Fibroblast of lung (primary cell): Measurements from ENCODE around the gene MTIF3. TPM values are rescaled to one million over a fixed set of nuclear protein-coding genes. Genes with fewer than 3 reads are reported as not detected.

Experiments
- DNase-seq, 2 donors: peaks; one replicate each; pipeline versions ENCODE4 v3.0.0 to v3.0.0-alpha.2; 2010; ENCODE audit warnings: low read depth in 2 of 2
- H2AFZ ChIP-seq: 2 replicates; pipeline ENCODE4 v1.5.1; 2012; ENCODE audit warnings: low read length, control low read depth, inconsistent platforms
- H3K27ac ChIP-seq: 2 replicates; pipeline ENCODE4 v1.5.1; 2011; ENCODE audit warnings: low read length, control low read depth; ENCODE audit not compliant: insufficient read depth
- H3K27me3 ChIP-seq: 2 replicates; pipeline ENCODE4 v1.5.1; 2011; ENCODE audit warnings: mild to moderate bottlenecking, low read length; ENCODE audit not compliant: control insufficient read depth, insufficient read depth
- H3K36me3 ChIP-seq: 2 replicates; pipeline ENCODE4 v1.5.1; 2011; ENCODE audit warnings: low read length; ENCODE audit not compliant: control insufficient read depth, insufficient read depth
- H3K4me1 ChIP-seq: 2 replicates; pipeline ENCODE4 v1.5.1; 2011; ENCODE audit warnings: low read length; ENCODE audit not compliant: control insufficient read depth, insufficient read depth; ENCODE audit errors: extremely low read depth
- H3K4me2 ChIP-seq: 2 replicates; pipeline ENCODE4 v1.5.1; 2011; ENCODE audit warnings: low read length, control low read depth; ENCODE audit not compliant: insufficient read depth; ENCODE audit errors: extremely low read depth
- H3K4me3 ChIP-seq, 4 experiments: fragments of 200-600 bp in 1 of 4; sonication (generic) in 1 of 4; replicated peaks in 1 of 4; 2 replicates each; pipeline ENCODE4 v1.5.1; 2011 to 2016; ENCODE audit warnings: low read length in 4 of 4, low read depth in 3 of 4, mild to moderate bottlenecking in 3 of 4, control low read depth in 2 of 4, inconsistent platforms in 1 of 4, mixed read lengths in 1 of 4; ENCODE audit not compliant: insufficient read depth in 1 of 4; ENCODE audit errors: control extremely low read depth in 1 of 4
- H3K79me2 ChIP-seq: 2 replicates; pipeline ENCODE4 v1.5.1; 2012; ENCODE audit warnings: mild to moderate bottlenecking, low read length, inconsistent platforms; ENCODE audit not compliant: control insufficient read depth, insufficient read depth
- H3K9ac ChIP-seq: 2 replicates; pipeline ENCODE4 v1.5.1; 2011; ENCODE audit warnings: mild to moderate bottlenecking, low read length, control low read depth; ENCODE audit not compliant: insufficient read depth
- H3K9me3 ChIP-seq: 2 replicates; pipeline ENCODE4 v1.5.1; 2012; ENCODE audit warnings: low read depth, low read length; ENCODE audit not compliant: control insufficient read depth, insufficient read depth
- H4K20me1 ChIP-seq: 2 replicates; pipeline ENCODE4 v1.5.1; 2011; ENCODE audit warnings: low read length; ENCODE audit not compliant: control insufficient read depth, insufficient read depth; ENCODE audit errors: extremely low read depth
- EZH2 ChIP-seq: IDR thresholded peaks from 2 replicates; pipeline ENCODE4 v1.5.1; 2012; ENCODE audit warnings: low read length, control low read depth, mild to moderate bottlenecking; ENCODE audit errors: missing control alignments
- polyA plus RNA-seq, 2 donors: library from polyadenylated mRNA; depleted of rRNA in 1 of 2; stranded (reverse) in 1 of 2; unstranded in 1 of 2; fragments of >200 nt; gene quantifications; 2 replicates each; pipeline ENCODE4 v1.2.1, GENCODE V29; 2011 to 2012; ENCODE audit warnings: missing spikeins in 1 of 2
- total RNA-seq: library from RNA; depleted of rRNA; stranded (reverse); fragments of >200 nt; gene quantifications from 2 replicates; pipeline ENCODE4 v1.2.1, GENCODE V29; 2014
- TF ChIP-seq, protein P1 (sequence below), 2 donors: IDR thresholded peaks in 1 of 2; conservative IDR thresholded peaks in 1 of 2; 1 replicate in 1 of 2; 2 replicates in 1 of 2; pipeline ENCODE4 v1.5.1; 2011 to 2012; ENCODE audit warnings: low read length in 2 of 2, control low read depth in 1 of 2, inconsistent platforms in 1 of 2, low read depth in 1 of 2, mild to moderate bottlenecking in 1 of 2

MTIF3 gene
- total and polyA plus RNA-seq, 2 donors (not counting 1 experiment from before 2014, with no cell fraction given) = 90.0 to 92.3 TPM

DNA sequence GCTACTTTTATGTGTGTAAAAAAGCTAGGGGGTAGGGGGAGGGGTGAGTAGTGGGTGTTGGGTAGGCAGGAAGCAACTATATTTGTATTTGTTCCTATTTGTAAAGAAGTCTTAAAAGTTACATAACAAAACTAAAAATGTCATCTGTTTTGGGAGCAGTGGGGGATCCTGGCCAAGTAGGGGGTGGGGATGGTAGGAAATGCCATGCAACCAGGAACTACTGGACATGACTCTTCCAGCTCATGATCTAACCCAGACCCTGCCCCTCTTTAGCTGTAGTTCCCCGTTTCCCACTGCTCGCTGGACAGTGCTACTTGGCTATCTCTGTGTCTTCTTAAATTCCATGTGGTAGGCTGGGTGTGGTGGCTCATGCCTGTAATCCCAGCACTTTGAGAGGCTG lies 22.7 kb downstream of the MTIF3 start:
- TF ChIP-seq, protein P1, sequence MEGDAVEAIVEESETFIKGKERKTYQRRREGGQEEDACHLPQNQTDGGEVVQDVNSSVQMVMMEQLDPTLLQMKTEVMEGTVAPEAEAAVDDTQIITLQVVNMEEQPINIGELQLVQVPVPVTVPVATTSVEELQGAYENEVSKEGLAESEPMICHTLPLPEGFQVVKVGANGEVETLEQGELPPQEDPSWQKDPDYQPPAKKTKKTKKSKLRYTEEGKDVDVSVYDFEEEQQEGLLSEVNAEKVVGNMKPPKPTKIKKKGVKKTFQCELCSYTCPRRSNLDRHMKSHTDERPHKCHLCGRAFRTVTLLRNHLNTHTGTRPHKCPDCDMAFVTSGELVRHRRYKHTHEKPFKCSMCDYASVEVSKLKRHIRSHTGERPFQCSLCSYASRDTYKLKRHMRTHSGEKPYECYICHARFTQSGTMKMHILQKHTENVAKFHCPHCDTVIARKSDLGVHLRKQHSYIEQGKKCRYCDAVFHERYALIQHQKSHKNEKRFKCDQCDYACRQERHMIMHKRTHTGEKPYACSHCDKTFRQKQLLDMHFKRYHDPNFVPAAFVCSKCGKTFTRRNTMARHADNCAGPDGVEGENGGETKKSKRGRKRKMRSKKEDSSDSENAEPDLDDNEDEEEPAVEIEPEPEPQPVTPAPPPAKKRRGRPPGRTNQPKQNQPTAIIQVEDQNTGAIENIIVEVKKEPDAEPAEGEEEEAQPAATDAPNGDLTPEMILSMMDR (conservative IDR thresholded peaks at IDR 0.05 in 1 of 2, IDR thresholded peaks at IDR 0.05 in 1 of 2; ENCODE audit: low read depth in 1 of 2, low read length in 2 of 2) = no peak
- no peak for TF ChIP-seq EZH2
- no peaks in the 10 kb centered on the region for H3K9me3 ChIP-seq
- peaks cover 22% of the 10 kb centered on the region for H3K79me2 ChIP-seq
- H4K20me1 ChIP-seq = no peaks in the 10 kb centered on the region
- no peak overlapping the region for H3K27ac ChIP-seq
- no peak overlapping the region for H3K9ac ChIP-seq
- H2AFZ ChIP-seq = no peak overlapping the region
- no peak overlapping the region for H3K4me2 ChIP-seq
- peaks cover 11% of the 10 kb centered on the region for H3K36me3 ChIP-seq
- no peak for DNase-seq
- H3K27me3 ChIP-seq = no peaks in the 10 kb centered on the region
- H3K4me1 ChIP-seq = peaks cover 10% of the 10 kb centered on the region
- H3K4me3 ChIP-seq = no peak overlapping the region

GRCh38 chr13:27425918-27426630 lies 24.3 kb downstream of the MTIF3 start:
- H3K79me2 ChIP-seq = peaks cover 22% of the 10 kb centered on the region
- DNase-seq = peak; percentile 75 to 86
- H3K9ac ChIP-seq = no peak overlapping the region
- H3K4me1 ChIP-seq = peaks cover 10% of the 10 kb centered on the region
- TF ChIP-seq, protein P1 (conservative IDR thresholded peaks at IDR 0.05 in 1 of 2, IDR thresholded peaks at IDR 0.05 in 1 of 2; ENCODE audit: low read depth in 1 of 2, low read length in 2 of 2) = peak; percentile 41 to 63
- no peak for TF ChIP-seq EZH2
- H3K36me3 ChIP-seq = peaks cover 9% of the 10 kb centered on the region
- H4K20me1 ChIP-seq = no peaks in the 10 kb centered on the region
- H3K4me2 ChIP-seq = peak overlapping the region; percentile 91
- H3K27me3 ChIP-seq = no peaks in the 10 kb centered on the region
- peak overlapping the region; percentile 65 to 87 (median 79) for H3K4me3 ChIP-seq
- H3K27ac ChIP-seq = peak overlapping the region; percentile 87
- no peaks in the 10 kb centered on the region for H3K9me3 ChIP-seq
- no peak overlapping the region for H2AFZ ChIP-seq

GRCh38 chr13:27425158-27425917 lies 25.0 kb downstream of the MTIF3 start:
- no peaks in the 10 kb centered on the region for H3K27me3 ChIP-seq
- DNase-seq = peak in 1 of 2 donors; percentile 29
- peak overlapping the region; percentile 65 to 87 (median 79) for H3K4me3 ChIP-seq
- peak overlapping the region; percentile 87 for H3K27ac ChIP-seq
- peaks cover 22% of the 10 kb centered on the region for H3K79me2 ChIP-seq
- no peaks in the 10 kb centered on the region for H4K20me1 ChIP-seq
- peaks cover 7% of the 10 kb centered on the region for H3K36me3 ChIP-seq
- H3K9ac ChIP-seq = peak overlapping the region; percentile 85
- H2AFZ ChIP-seq = peak overlapping the region; percentile 85
- TF ChIP-seq, protein P1 (conservative IDR thresholded peaks at IDR 0.05 in 1 of 2, IDR thresholded peaks at IDR 0.05 in 1 of 2; ENCODE audit: low read depth in 1 of 2, low read length in 2 of 2) = no peak
- TF ChIP-seq EZH2 = no peak
- no peaks in the 10 kb centered on the region for H3K9me3 ChIP-seq
- peak overlapping the region; percentile 91 for H3K4me2 ChIP-seq
- peaks cover 10% of the 10 kb centered on the region for H3K4me1 ChIP-seq
